GM23338 (cell line): ENCODE results near the gene VSIR. TPM values are rescaled to one million over a fixed set of nuclear protein-coding genes. Genes with fewer than 3 reads are reported as not detected.

Experiments
- ATAC-seq: fragments of 200-7000 bp; cut with Tn5 transposase; 3 replicates; pipeline ENCODE4 v1.9.1; 2020
- DNase-seq: peaks from one replicate; pipeline ENCODE4 v3.0.0-alpha.2; 2015; ENCODE audit warnings: low spot score
- H2AFZ ChIP-seq: fragments of 200-600 bp; sonication (generic); 2 replicates; pipeline ENCODE4 v1.8.0; 2016; ENCODE audit warnings: antibody characterized with exemption, mild to moderate bottlenecking, moderate library complexity
- H3F3A ChIP-seq: fragments of 200-600 bp; sonication (generic); replicated peaks from 2 replicates; pipeline ENCODE4 v1.8.0; 2017; ENCODE audit warnings: antibody characterized with exemption, mixed run types, low read depth
- H3K27ac ChIP-seq: fragments of 200-600 bp; sonication (generic); 2 replicates; pipeline ENCODE4 v1.6.1; 2016; ENCODE audit warnings: low read depth
- H3K27me3 ChIP-seq: fragments of 200-600 bp; sonication (generic); 2 replicates; pipeline ENCODE4 v1.8.0; 2016; ENCODE audit warnings: mild to moderate bottlenecking, mixed run types, moderate library complexity; ENCODE audit not compliant: insufficient read depth
- H3K36me3 ChIP-seq: fragments of 200-600 bp; sonication (generic); 2 replicates; pipeline ENCODE4 v1.8.0; 2016; ENCODE audit warnings: mild to moderate bottlenecking; ENCODE audit not compliant: insufficient read depth
- H3K4me1 ChIP-seq: fragments of 200-600 bp; sonication (generic); 2 replicates; pipeline ENCODE4 v1.8.0; 2016; ENCODE audit warnings: mild to moderate bottlenecking, moderate library complexity; ENCODE audit not compliant: insufficient read depth
- H3K4me2 ChIP-seq: fragments of 200-600 bp; sonication (generic); 2 replicates; pipeline ENCODE4 v1.7.1; 2017; ENCODE audit warnings: mixed run types
- H3K4me3 ChIP-seq: fragments of 200-600 bp; sonication (generic); 2 replicates; pipeline ENCODE4 v1.6.1; 2016; ENCODE audit warnings: mixed run types
- H3K79me2 ChIP-seq: fragments of 200-600 bp; sonication (generic); replicated peaks from 2 replicates; pipeline ENCODE4 v1.8.0; 2017; ENCODE audit warnings: mild to moderate bottlenecking; ENCODE audit not compliant: insufficient read depth
- H3K9me2 ChIP-seq: fragments of 200-600 bp; sonication (generic); 2 replicates; pipeline ENCODE4 v1.8.0; 2017; ENCODE audit not compliant: insufficient read depth
- H4K20me1 ChIP-seq: fragments of 200-600 bp; sonication (generic); replicated peaks from 2 replicates; pipeline ENCODE4 v1.8.0; 2017; ENCODE audit warnings: mild to moderate bottlenecking; ENCODE audit not compliant: insufficient read depth
- H3K27ac Mint-ChIP-seq: 2 replicates; pipeline ENCODE4 v1.8.0; 2020; ENCODE audit warnings: inconsistent platforms, mild to moderate bottlenecking, moderate library complexity, mixed read lengths
- H3K27me3 Mint-ChIP-seq: 3 replicates; pipeline ENCODE4 v1.8.0; 2022; ENCODE audit warnings: low read depth, mild to moderate bottlenecking, moderate library complexity, mixed read lengths, inconsistent platforms; ENCODE audit not compliant: insufficient read depth, poor library complexity
- H3K36me3 Mint-ChIP-seq: 3 replicates; pipeline ENCODE4 v1.8.0; 2021; ENCODE audit warnings: low read depth, mild to moderate bottlenecking, inconsistent platforms, moderate library complexity, mixed read lengths
- H3K4me1 Mint-ChIP-seq: 3 replicates; pipeline ENCODE4 v1.8.0; 2020; ENCODE audit warnings: mild to moderate bottlenecking, inconsistent platforms, mixed read lengths
- H3K4me3 Mint-ChIP-seq: 3 replicates; pipeline ENCODE4 v1.8.0; 2021; ENCODE audit warnings: moderate library complexity, mild to moderate bottlenecking, inconsistent platforms, mixed read lengths
- H3K9me3 Mint-ChIP-seq: 3 replicates; pipeline ENCODE4 v1.8.0; 2020; ENCODE audit warnings: moderate library complexity, mild to moderate bottlenecking, inconsistent platforms, mixed read lengths
- CREB1 ChIP-seq: fragments of 250-450 bp; sonication (Bioruptor Pico); IDR thresholded peaks from 2 replicates; pipeline ENCODE4 v1.5.0; 2020; ENCODE audit warnings: low read depth, mild to moderate bottlenecking, moderate library complexity
- CTCF ChIP-seq, 2 experiments: fragments of 200-600 bp in 1 of 2; sonication (generic) in 1 of 2; conservative IDR thresholded peaks; 2 replicates each; pipeline versions ENCODE4 v1.5.1 to v1.6.1; 2016 to 2017; ENCODE audit warnings: antibody characterized with exemption in 2 of 2, low read depth in 2 of 2, mild to moderate bottlenecking in 2 of 2, moderate library complexity in 1 of 2
- ETS1 ChIP-seq: IDR thresholded peaks from 2 replicates; pipeline ENCODE4 v1.6.1; 2016; ENCODE audit warnings: antibody characterized with exemption
- EZH2 ChIP-seq: fragments of 200-600 bp; sonication (generic); IDR thresholded peaks from one replicate; pipeline ENCODE4 v1.8.0; 2017; ENCODE audit warnings: antibody characterized with exemption, mild to moderate bottlenecking, low read depth; ENCODE audit not compliant: unreplicated experiment
- EZH2phosphoT487 ChIP-seq: fragments of 200-600 bp; sonication (generic); IDR thresholded peaks from one replicate; pipeline ENCODE4 v1.8.1; 2018; ENCODE audit warnings: antibody characterized with exemption; ENCODE audit not compliant: unreplicated experiment
- JUNB ChIP-seq: IDR thresholded peaks from one replicate; pipeline ENCODE4 v1.6.1; 2016; ENCODE audit warnings: antibody characterized with exemption; ENCODE audit not compliant: unreplicated experiment
- NANOG ChIP-seq: IDR thresholded peaks from 2 replicates; pipeline ENCODE4 v1.6.1; 2016; ENCODE audit warnings: antibody characterized with exemption, borderline replicate concordance
- POLR2AphosphoS5 ChIP-seq: IDR thresholded peaks from 2 replicates; pipeline ENCODE4 v1.6.1; 2016; ENCODE audit warnings: antibody characterized with exemption, low read depth
- REST ChIP-seq: IDR thresholded peaks from one replicate; pipeline ENCODE4 v1.6.1; 2018; ENCODE audit warnings: antibody characterized with exemption; ENCODE audit not compliant: unreplicated experiment
- STAT1 ChIP-seq: IDR thresholded peaks from one replicate; pipeline ENCODE4 v1.6.1; 2016; ENCODE audit warnings: antibody characterized with exemption; ENCODE audit not compliant: unreplicated experiment
- ZNF114 ChIP-seq: fragments of 250-450 bp; sonication (Bioruptor Pico); IDR thresholded peaks from 2 replicates; pipeline ENCODE4 v1.5.0; 2020; ENCODE audit warnings: mild to moderate bottlenecking, moderate library complexity
- ZNF331 ChIP-seq: fragments of 250-450 bp; sonication (Bioruptor Pico); IDR thresholded peaks from 2 replicates; pipeline ENCODE4 v1.5.0; 2020; ENCODE audit warnings: low read depth, mild to moderate bottlenecking, moderate library complexity
- ZNF462 ChIP-seq: fragments of 250-450 bp; sonication (Bioruptor Pico); IDR thresholded peaks from 2 replicates; pipeline ENCODE4 v1.5.0; 2020; ENCODE audit warnings: mild to moderate bottlenecking, moderate library complexity
- polyA plus RNA-seq: library from polyadenylated mRNA; unstranded; fragments of >200 nt; fragmentation: Nextera tagmentation; extraction: Ambion mirVana; gene quantifications from 2 replicates; pipeline ENCODE4 v1.2.1, GENCODE V29; 2016
- total RNA-seq: library from RNA; depleted of rRNA; stranded (reverse); fragments of >200 nt; shearing (Covaris generic); gene quantifications from 2 replicates; pipeline ENCODE4 v1.2.3, GENCODE V29; 2014

The VSIR gene
- total and polyA plus RNA-seq, 2 experiments from 2014 or later, result 0.10 to 0.74 TPM

- peaks cover 14% of the 10 kb centered on the region for H3K27me3 Mint-ChIP-seq
- no peaks in the 10 kb centered on the region for H3F3A ChIP-seq
- H3K4me3 ChIP-seq, result no peak overlapping the region
Measured at GRCh38 chr10:71771821-71772617, 1.3 kb downstream of the VSIR start.

More at GRCh38 chr10:71771821-71772617, 1.3 kb downstream of the VSIR start:
- no peaks in the 10 kb centered on the region for H3K36me3 Mint-ChIP-seq
- no peak for TF ChIP-seq POLR2AphosphoS5
- no peak for TF ChIP-seq ZNF331 (CRISPR knock-in tag)
- TF ChIP-seq ETS1, result no peak
- TF ChIP-seq NANOG, result no peak
- TF ChIP-seq CTCF (conservative IDR thresholded peaks at IDR 0.05; ENCODE audit: low read depth in 2 of 2), result no peak
- no peak for TF ChIP-seq REST
- no peak for TF ChIP-seq EZH2phosphoT487
- TF ChIP-seq ZNF462 (CRISPR knock-in tag), result no peak
- no peak for TF ChIP-seq JUNB
- TF ChIP-seq CREB1 (CRISPR knock-in tag), result no peak
- no peak for TF ChIP-seq ZNF114 (CRISPR knock-in tag)
- TF ChIP-seq EZH2, result no peak
- no peak for TF ChIP-seq STAT1
- no peaks in the 10 kb centered on the region for H3K4me1 ChIP-seq
- no peak overlapping the region for H3K4me2 ChIP-seq
- peaks cover 12% of the 10 kb centered on the region; the same call in 1 of the 2 replicates for H3K27me3 ChIP-seq
- H3K9me3 Mint-ChIP-seq, result no peaks in the 10 kb centered on the region; the same call in 2 of the 3 replicates
- peaks cover 9% of the 10 kb centered on the region for H3K4me1 Mint-ChIP-seq
- ATAC-seq (no peak), DNase-seq (no peak)
- H2AFZ ChIP-seq, result no peak overlapping the region
- no peaks in the 10 kb centered on the region for H3K36me3 ChIP-seq
- H3K27ac Mint-ChIP-seq, result no peak overlapping the region
- H3K4me3 Mint-ChIP-seq, result no peak overlapping the region
- H4K20me1 ChIP-seq, result no peaks in the 10 kb centered on the region
- no peak overlapping the region for H3K27ac ChIP-seq
- no peaks in the 10 kb centered on the region for H3K79me2 ChIP-seq
- H3K9me2 ChIP-seq, result no peaks in the 10 kb centered on the region
